Liver (tissue), 9 donors: ENCODE results near the gene NFIX. TPM values are rescaled to one million over a fixed set of nuclear protein-coding genes. Genes with fewer than 3 reads are reported as not detected.

Experiments
- DNase-seq: peaks from one replicate; pipeline ENCODE4 v3.0.0-alpha.2; 2017; ENCODE audit warnings: low spot score
- H3K27ac ChIP-seq, 2 donors: one replicate each; pipeline ENCODE4 v1.7.0; 2013; ENCODE audit warnings: inconsistent platforms in 2 of 2, low read length in 2 of 2, control low read depth in 1 of 2, low read depth in 1 of 2, mild to moderate bottlenecking in 1 of 2
- H3K27me3 ChIP-seq, 4 donors: one replicate each; pipeline versions ENCODE4 v1.6.1 to v1.7.0; 2013; ENCODE audit warnings: low read length in 3 of 4, inconsistent platforms in 1 of 4, mild to moderate bottlenecking in 1 of 4, moderate library complexity in 1 of 4; ENCODE audit not compliant: control insufficient read depth in 4 of 4, insufficient read depth in 4 of 4
- H3K36me3 ChIP-seq, 4 donors: one replicate each; pipeline versions ENCODE4 v1.6.1 to v1.7.0; 2013; ENCODE audit warnings: low read length in 3 of 4, mild to moderate bottlenecking in 3 of 4, low read depth in 1 of 4, moderate library complexity in 1 of 4; ENCODE audit not compliant: control insufficient read depth in 4 of 4, insufficient read depth in 3 of 4
- H3K4me1 ChIP-seq, 4 donors: one replicate each; pipeline versions ENCODE4 v1.6.1 to v1.7.0; 2013; ENCODE audit warnings: low read length in 3 of 4, mild to moderate bottlenecking in 3 of 4, moderate library complexity in 1 of 4; ENCODE audit not compliant: control insufficient read depth in 4 of 4, insufficient read depth in 4 of 4
- H3K4me3 ChIP-seq, 3 donors: one replicate each; pipeline versions ENCODE4 v1.6.1 to v1.7.0; 2013; ENCODE audit warnings: low read length in 3 of 3, control low read depth in 1 of 3, low read depth in 1 of 3, mild to moderate bottlenecking in 1 of 3
- H3K9ac ChIP-seq, 2 donors: one replicate each; pipeline ENCODE4 v1.7.0; 2013; ENCODE audit warnings: low read length in 2 of 2, mild to moderate bottlenecking in 2 of 2, moderate library complexity in 2 of 2, control low read depth in 1 of 2, low read depth in 1 of 2
- H3K9me3 ChIP-seq, 4 donors: one replicate each; pipeline versions ENCODE4 v1.6.1 to v1.7.0; 2013; ENCODE audit warnings: low read length in 3 of 4; ENCODE audit not compliant: control insufficient read depth in 4 of 4
- EGR1 ChIP-seq, 2 donors: IDR thresholded peaks; 2 replicates each; pipeline ENCODE4 v1.6.1; 2016 to 2018; ENCODE audit warnings: antibody characterized with exemption in 2 of 2, low read depth in 2 of 2
- FOXA1 ChIP-seq: IDR thresholded peaks from 2 replicates; pipeline ENCODE4 v1.6.1; 2016; ENCODE audit warnings: antibody characterized with exemption
- FOXA2 ChIP-seq: IDR thresholded peaks from 2 replicates; pipeline ENCODE4 v1.6.1; 2016; ENCODE audit warnings: antibody characterized with exemption
- GABPA ChIP-seq, 2 donors: IDR thresholded peaks in 1 of 2; conservative IDR thresholded peaks in 1 of 2; 2 replicates each; pipeline ENCODE4 v1.6.1; 2016; ENCODE audit warnings: antibody characterized with exemption in 2 of 2, mild to moderate bottlenecking in 1 of 2, moderate library complexity in 1 of 2
- HNF4A ChIP-seq, 2 donors: conservative IDR thresholded peaks; 2 replicates each; pipeline ENCODE4 v1.6.1; 2016; ENCODE audit warnings: antibody characterized with exemption in 2 of 2, mild to moderate bottlenecking in 2 of 2
- HNF4G ChIP-seq: IDR thresholded peaks from 2 replicates; pipeline ENCODE4 v1.6.1; 2016; ENCODE audit warnings: antibody characterized with exemption
- JUND ChIP-seq, 2 donors: IDR thresholded peaks; 2 replicates each; pipeline ENCODE4 v1.6.1; 2016; ENCODE audit warnings: antibody characterized with exemption in 2 of 2
- NR2F2 ChIP-seq: IDR thresholded peaks from 2 replicates; pipeline ENCODE4 v1.6.1; 2016; ENCODE audit warnings: antibody characterized with exemption
- RAD21 ChIP-seq, 2 donors: IDR thresholded peaks; 2 replicates each; pipeline ENCODE4 v1.6.1; 2016; ENCODE audit warnings: antibody characterized with exemption in 2 of 2, mild to moderate bottlenecking in 2 of 2
- RXRA ChIP-seq, 2 donors: IDR thresholded peaks; 2 replicates each; pipeline ENCODE4 v1.6.1; 2017 to 2018; ENCODE audit warnings: antibody characterized with exemption in 2 of 2, mild to moderate bottlenecking in 1 of 2
- SP1 ChIP-seq: IDR thresholded peaks from 2 replicates; pipeline ENCODE4 v1.6.1; 2018; ENCODE audit warnings: antibody characterized with exemption, mild to moderate bottlenecking
- TAF1 ChIP-seq: conservative IDR thresholded peaks from 2 replicates; pipeline ENCODE4 v1.6.1; 2016; ENCODE audit warnings: antibody characterized with exemption, mild to moderate bottlenecking
- YY1 ChIP-seq: IDR thresholded peaks from 2 replicates; pipeline ENCODE4 v1.6.1; 2016; ENCODE audit warnings: antibody characterized with exemption, mild to moderate bottlenecking
- WGBS: extraction: QIAGEN DNeasy Blood & Tissue Kit; methylation state at CpG from one replicate; pipeline ENCODE4 v1.1.7; 2013; 5-methylcytosine and 5-hydroxymethylcytosine counted together
- polyA plus RNA-seq, 2 donors: library from polyadenylated mRNA; stranded (reverse) in 1 of 2; unstranded in 1 of 2; fragments of 200-250 nt in 1 of 2; fragments of >200 nt in 1 of 2; fragmentation: Nextera tagmentation in 1 of 2; extraction: Ambion mirVana in 1 of 2; gene quantifications; one replicate each; pipeline versions ENCODE4 v1.2.1 to v1.2.3, GENCODE V29; 2013 to 2015
- total RNA-seq, 2 donors: library from RNA; depleted of rRNA; stranded (reverse); fragments of >200 nt; gene quantifications; one replicate each; pipeline ENCODE4 v1.2.3, GENCODE V29; 2014
- TF ChIP-seq, protein P1 (sequence below): IDR thresholded peaks from 2 replicates; pipeline ENCODE4 v1.6.1; 2016; ENCODE audit warnings: antibody characterized with exemption
- TF ChIP-seq, protein P2 (sequence below): IDR thresholded peaks from 2 replicates; pipeline ENCODE4 v1.6.1; 2016; ENCODE audit warnings: antibody characterized with exemption
- TF ChIP-seq, protein P3 (sequence below): IDR thresholded peaks from 2 replicates; pipeline ENCODE4 v1.6.1; 2016; ENCODE audit warnings: antibody characterized with exemption, mild to moderate bottlenecking
- TF ChIP-seq, protein P4 (sequence below): fragments of 150-350 bp; IDR thresholded peaks from 2 replicates; pipeline ENCODE4 v1.5.1; 2017; ENCODE audit warnings: improper control_type of control experiment, low read depth, low read length; ENCODE audit not compliant: missing input control
- TF ChIP-seq, protein P5 (sequence below): IDR thresholded peaks from 2 replicates; pipeline ENCODE4 v1.6.1; 2016; ENCODE audit warnings: antibody characterized with exemption
- donor health status: healthy.
- donor health status: healthy.
- donor health status: healthy.
- donor health status: healthy.
- donor health status: healthy.

Gene NFIX
- total and polyA plus RNA-seq, 4 donors: 3.3 to 18.4 (median 12.6) TPM

DNA sequence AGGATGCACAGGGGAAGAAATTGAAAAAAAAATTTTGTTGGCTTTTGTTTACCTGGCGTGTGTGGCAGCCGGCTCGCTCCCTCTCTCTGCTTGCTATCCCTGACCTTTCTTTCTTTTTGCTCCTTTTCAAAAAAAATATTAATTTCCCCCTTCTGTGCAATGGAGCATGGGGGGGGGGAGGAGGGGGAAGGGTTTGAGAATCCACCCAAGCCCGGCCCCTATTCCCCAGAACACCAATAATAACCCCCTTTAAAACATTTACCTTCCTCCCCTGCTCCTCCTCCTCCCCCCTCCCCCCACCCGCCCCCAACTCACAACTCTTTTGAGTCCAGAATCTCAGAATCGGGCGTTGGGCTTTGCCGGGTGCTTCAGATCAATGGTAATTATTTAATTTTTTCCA is 28.4 kb downstream of the NFIX start:
- WGBS: 2% methylated on average over 8 of the region's 8 CpGs

More for the DNA sequence above, 28.4 kb downstream of the NFIX start:
- no peaks in the 10 kb centered on the region for H3K9me3 ChIP-seq
- H3K36me3 ChIP-seq: no peaks in the 10 kb centered on the region
- TF ChIP-seq, protein P1, sequence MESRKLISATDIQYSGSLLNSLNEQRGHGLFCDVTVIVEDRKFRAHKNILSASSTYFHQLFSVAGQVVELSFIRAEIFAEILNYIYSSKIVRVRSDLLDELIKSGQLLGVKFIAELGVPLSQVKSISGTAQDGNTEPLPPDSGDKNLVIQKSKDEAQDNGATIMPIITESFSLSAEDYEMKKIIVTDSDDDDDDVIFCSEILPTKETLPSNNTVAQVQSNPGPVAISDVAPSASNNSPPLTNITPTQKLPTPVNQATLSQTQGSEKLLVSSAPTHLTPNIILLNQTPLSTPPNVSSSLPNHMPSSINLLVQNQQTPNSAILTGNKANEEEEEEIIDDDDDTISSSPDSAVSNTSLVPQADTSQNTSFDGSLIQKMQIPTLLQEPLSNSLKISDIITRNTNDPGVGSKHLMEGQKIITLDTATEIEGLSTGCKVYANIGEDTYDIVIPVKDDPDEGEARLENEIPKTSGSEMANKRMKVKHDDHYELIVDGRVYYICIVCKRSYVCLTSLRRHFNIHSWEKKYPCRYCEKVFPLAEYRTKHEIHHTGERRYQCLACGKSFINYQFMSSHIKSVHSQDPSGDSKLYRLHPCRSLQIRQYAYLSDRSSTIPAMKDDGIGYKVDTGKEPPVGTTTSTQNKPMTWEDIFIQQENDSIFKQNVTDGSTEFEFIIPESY: no peak
- TF ChIP-seq RXRA (IDR thresholded peaks at IDR 0.05) (no peak), JUND (IDR thresholded peaks at IDR 0.05) (no peak), NR2F2 (no peak), HNF4A (conservative IDR thresholded peaks at IDR 0.05) (no peak), HNF4G (no peak), GABPA (IDR thresholded peaks at IDR 0.05 in 1 of 2, conservative IDR thresholded peaks at IDR 0.05 in 1 of 2) (no peak), YY1 (no peak), RAD21 (IDR thresholded peaks at IDR 0.05) (no peak), SP1 (no peak), TAF1 (no peak), FOXA2 (no peak), EGR1 (IDR thresholded peaks at IDR 0.05; ENCODE audit: low read depth in 2 of 2) (no peak), FOXA1 (no peak)
- TF ChIP-seq, protein P2, sequence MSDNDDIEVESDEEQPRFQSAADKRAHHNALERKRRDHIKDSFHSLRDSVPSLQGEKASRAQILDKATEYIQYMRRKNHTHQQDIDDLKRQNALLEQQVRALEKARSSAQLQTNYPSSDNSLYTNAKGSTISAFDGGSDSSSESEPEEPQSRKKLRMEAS: no peak
- TF ChIP-seq, protein P3, sequence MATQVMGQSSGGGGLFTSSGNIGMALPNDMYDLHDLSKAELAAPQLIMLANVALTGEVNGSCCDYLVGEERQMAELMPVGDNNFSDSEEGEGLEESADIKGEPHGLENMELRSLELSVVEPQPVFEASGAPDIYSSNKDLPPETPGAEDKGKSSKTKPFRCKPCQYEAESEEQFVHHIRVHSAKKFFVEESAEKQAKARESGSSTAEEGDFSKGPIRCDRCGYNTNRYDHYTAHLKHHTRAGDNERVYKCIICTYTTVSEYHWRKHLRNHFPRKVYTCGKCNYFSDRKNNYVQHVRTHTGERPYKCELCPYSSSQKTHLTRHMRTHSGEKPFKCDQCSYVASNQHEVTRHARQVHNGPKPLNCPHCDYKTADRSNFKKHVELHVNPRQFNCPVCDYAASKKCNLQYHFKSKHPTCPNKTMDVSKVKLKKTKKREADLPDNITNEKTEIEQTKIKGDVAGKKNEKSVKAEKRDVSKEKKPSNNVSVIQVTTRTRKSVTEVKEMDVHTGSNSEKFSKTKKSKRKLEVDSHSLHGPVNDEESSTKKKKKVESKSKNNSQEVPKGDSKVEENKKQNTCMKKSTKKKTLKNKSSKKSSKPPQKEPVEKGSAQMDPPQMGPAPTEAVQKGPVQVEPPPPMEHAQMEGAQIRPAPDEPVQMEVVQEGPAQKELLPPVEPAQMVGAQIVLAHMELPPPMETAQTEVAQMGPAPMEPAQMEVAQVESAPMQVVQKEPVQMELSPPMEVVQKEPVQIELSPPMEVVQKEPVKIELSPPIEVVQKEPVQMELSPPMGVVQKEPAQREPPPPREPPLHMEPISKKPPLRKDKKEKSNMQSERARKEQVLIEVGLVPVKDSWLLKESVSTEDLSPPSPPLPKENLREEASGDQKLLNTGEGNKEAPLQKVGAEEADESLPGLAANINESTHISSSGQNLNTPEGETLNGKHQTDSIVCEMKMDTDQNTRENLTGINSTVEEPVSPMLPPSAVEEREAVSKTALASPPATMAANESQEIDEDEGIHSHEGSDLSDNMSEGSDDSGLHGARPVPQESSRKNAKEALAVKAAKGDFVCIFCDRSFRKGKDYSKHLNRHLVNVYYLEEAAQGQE: no peak
- TF ChIP-seq, protein P4, sequence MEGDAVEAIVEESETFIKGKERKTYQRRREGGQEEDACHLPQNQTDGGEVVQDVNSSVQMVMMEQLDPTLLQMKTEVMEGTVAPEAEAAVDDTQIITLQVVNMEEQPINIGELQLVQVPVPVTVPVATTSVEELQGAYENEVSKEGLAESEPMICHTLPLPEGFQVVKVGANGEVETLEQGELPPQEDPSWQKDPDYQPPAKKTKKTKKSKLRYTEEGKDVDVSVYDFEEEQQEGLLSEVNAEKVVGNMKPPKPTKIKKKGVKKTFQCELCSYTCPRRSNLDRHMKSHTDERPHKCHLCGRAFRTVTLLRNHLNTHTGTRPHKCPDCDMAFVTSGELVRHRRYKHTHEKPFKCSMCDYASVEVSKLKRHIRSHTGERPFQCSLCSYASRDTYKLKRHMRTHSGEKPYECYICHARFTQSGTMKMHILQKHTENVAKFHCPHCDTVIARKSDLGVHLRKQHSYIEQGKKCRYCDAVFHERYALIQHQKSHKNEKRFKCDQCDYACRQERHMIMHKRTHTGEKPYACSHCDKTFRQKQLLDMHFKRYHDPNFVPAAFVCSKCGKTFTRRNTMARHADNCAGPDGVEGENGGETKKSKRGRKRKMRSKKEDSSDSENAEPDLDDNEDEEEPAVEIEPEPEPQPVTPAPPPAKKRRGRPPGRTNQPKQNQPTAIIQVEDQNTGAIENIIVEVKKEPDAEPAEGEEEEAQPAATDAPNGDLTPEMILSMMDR: no peak
- TF ChIP-seq, protein P5, sequence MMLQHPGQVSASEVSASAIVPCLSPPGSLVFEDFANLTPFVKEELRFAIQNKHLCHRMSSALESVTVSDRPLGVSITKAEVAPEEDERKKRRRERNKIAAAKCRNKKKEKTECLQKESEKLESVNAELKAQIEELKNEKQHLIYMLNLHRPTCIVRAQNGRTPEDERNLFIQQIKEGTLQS: no peak
- peak overlapping the region in 2 of 3 donors; percentile 44 to 62 for H3K4me3 ChIP-seq
- H3K27me3 ChIP-seq: no peaks in the 10 kb centered on the region
- H3K27ac ChIP-seq: peak overlapping the region in 1 of 2 donors; percentile 85
- no peak for DNase-seq
- no peak overlapping the region for H3K9ac ChIP-seq
- peaks cover 8 to 66% (median 47%) of the 10 kb centered on the region in 4 donors for H3K4me1 ChIP-seq
